ENCODE measurements around the gene CNTN4. TPM values are rescaled to one million over a fixed set of nuclear protein-coding genes. Genes with fewer than 3 reads are reported as not detected.
A peak's percentile ranks its signal among the peaks of the same experiment; 100 is the strongest.

CNTN4 gene
- polyA plus RNA-seq, 4 donors, result 29.0 to 35.1 (median 32.8) TPM

DNA sequence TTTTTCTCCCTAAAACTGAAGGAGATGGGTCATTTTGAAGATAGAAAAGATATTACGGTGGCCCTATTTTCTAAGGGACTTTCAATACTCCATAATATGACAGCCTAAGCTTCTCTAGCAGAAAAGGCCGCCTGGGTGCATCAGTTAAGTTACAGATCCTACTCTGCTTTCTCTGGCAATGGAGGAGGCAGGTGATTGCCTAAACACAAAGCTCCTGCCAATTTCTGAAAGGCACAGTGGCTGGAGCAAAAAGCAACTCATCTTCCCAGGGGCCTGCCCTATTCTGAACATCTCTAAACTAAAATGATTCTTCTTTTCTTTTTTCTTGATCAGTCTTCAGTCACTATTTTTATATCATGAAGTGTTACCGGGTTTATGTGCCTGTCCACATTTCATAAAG is 276.7 kb downstream of the CNTN4 start:
- no peak for DNase-seq (ENCODE audit: low read depth in 4 of 4, low spot score in 3 of 4)

GRCh38 chr3:2377281-2377680 is 278.6 kb downstream of the CNTN4 start:
- no peak for DNase-seq (ENCODE audit: low read depth in 4 of 4, low spot score in 3 of 4)

DNA sequence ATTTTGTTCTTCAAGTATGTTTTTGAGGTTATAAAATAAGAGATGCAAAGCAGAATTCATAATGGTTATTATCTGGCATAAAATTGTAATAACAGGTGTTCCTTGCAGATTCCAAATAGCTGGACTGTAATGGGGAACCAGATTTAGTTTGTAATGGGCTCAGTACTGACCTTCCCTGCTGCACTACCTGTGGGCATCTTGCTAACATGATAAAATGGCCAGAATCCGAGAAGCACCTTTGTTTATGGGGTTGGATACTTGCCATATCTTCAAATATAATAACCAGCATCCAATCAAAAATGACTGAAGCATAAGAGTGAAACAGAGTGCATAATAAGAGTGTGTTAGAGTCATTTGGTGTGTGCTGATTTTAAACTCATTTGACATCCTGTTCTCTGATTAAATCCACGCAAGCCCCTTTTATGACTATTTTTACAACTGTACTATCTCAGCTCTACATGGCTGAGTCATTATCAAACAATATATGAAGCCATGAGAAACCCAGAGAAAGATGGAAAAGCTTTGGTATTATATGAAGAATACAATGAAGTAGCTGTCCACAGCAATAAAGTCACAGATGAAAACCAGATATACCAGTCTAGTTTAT is 292.4 kb downstream of the CNTN4 start:
- DNase-seq (ENCODE audit: low read depth in 4 of 4, low spot score in 3 of 4), result no peak

DNA sequence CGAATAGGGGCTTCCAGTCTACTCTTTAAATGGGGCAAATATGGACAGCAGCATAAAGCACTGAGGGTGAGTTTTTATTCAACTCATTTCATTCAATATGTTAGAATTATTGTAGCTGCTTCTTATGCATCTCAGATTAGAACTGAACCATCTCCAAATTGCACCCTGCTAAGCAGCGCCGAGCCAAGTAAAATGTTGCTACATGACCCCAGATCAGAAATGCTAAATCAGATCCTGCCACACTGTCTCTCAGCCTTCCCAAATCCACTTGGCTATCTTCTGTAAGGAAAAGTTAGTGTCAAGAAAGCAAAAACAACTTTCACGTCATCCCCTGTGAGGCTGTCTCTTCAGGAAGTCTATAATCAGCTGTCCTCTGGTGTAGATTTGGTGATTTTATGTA is 293.2 kb downstream of the CNTN4 start:
- DNase-seq (ENCODE audit: low read depth in 4 of 4, low spot score in 3 of 4), result no peak

DNA sequence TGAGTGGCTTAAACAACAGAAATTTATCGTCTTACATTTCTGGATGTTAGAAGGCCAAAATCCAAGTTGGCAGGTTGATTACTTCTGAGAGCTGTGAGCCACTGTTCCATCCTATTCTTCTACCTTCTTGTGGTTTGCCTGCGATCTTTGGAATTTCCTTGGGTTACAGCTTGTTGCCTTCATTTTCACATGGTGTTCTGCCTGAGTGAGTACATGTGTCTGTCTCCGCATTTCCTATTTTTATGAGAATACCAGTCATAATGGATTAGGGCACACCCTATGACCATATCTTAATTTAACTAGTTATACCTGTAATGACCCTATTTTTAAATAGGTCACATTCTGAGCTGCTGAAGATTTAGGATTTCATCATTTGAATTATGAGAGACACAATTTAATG is 294.3 kb downstream of the CNTN4 start:
- DNase-seq (ENCODE audit: low read depth in 4 of 4, low spot score in 3 of 4), result no peak

DNA sequence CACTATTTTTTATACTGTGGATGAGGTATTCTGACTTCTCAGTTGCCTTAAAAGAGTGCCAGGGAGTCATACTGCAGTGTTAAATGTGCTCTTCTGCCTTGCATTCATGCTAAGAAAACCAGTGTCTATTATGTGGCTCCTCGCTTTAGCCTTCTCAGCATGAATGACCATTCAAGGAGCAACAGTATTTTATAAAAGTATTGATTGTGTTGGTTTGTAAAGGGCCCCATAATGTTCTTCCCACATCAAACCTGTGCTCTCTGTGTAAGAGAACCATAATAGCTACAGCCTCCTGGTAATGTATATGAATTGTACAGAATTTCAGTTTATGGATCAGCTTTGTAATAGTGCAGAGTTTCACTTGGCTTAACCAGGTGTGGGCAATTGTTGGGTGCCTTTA is 316.4 kb downstream of the CNTN4 start:
- DNase-seq (ENCODE audit: low read depth in 4 of 4, low spot score in 3 of 4), result no peak

DNA sequence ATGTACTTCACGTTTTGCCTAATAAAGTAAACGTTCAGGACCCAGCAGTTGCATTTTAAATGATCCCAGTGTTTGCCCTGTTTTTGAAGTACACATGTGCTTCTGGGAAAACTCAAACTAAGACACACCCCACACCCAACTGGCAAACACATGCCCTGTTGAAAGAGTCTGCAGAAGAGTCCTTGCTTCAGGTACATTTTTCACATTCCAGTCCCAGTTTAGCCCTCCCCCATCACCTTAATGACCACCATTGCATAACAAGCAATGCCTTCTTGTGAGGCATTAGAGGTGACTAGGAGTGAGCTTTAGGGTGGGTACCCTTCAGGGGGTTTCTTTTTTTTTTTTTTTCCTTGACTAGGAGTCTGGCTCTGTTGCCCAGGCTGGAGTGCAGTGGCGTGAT is 322.3 kb downstream of the CNTN4 start:
- DNase-seq (ENCODE audit: low read depth in 4 of 4, low spot score in 3 of 4), result no peak

DNA sequence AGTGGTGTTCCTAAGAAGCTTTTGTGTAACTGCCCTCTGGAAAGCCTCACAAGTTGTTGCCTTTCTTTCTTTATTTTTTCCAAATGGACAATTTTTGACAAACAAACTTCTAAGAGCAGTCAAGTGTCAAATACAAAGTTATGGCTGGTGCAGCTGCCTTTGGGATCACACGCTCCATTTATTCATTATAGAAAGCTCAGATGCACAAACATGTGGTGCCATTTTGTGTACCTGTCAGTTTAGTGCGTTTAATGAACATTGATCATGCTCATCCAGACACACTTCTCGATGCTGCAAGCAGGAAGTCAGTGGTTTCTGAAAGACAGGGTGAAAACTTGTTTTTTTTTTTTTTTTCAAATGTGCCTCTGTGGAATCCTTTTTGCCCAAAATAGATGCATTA is 324.5 kb downstream of the CNTN4 start:
- DNase-seq (ENCODE audit: low read depth in 4 of 4, low spot score in 3 of 4), result no peak

GRCh38 chr3:2441558-2441957 is 342.9 kb downstream of the CNTN4 start:
- DNase-seq (ENCODE audit: low read depth in 4 of 4, low spot score in 3 of 4), result no peak

- no peak for DNase-seq (ENCODE audit: low read depth in 4 of 4, low spot score in 3 of 4)
Observed at GRCh38 chr3:2446146-2446545, 347.5 kb downstream of the CNTN4 start.

DNA sequence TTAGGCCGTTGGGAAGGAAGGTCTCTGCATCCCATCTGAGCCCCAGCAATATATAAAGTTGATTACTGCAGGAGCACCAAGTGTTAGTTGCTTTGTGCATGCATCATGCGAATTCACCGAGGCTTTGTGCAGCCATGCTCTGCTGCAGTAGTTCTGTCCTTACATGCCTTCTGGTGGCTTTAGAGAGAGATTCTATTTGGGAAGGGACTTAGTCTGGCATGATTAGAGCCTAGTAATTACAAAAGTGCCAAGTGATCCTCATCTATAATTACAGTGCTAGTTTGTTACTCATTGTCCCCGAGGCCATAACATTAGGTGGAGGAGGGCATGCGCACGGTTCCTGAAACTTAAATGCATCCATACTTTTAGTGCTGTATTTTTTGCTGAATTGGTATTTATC is 353.6 kb downstream of the CNTN4 start:
- DNase-seq (ENCODE audit: low read depth in 4 of 4, low spot score in 3 of 4), result no peak

GRCh38 chr3:2454865-2455264 is 356.2 kb downstream of the CNTN4 start:
- DNase-seq (ENCODE audit: low read depth in 4 of 4, low spot score in 3 of 4), result no peak

- DNase-seq (ENCODE audit: low read depth in 4 of 4, low spot score in 3 of 4), result no peak
Observed at GRCh38 chr3:2456788-2457187, 358.1 kb downstream of the CNTN4 start.

- no peak for DNase-seq (ENCODE audit: low read depth in 4 of 4, low spot score in 3 of 4)
Observed at GRCh38 chr3:2458816-2459215, 360.1 kb downstream of the CNTN4 start.

DNA sequence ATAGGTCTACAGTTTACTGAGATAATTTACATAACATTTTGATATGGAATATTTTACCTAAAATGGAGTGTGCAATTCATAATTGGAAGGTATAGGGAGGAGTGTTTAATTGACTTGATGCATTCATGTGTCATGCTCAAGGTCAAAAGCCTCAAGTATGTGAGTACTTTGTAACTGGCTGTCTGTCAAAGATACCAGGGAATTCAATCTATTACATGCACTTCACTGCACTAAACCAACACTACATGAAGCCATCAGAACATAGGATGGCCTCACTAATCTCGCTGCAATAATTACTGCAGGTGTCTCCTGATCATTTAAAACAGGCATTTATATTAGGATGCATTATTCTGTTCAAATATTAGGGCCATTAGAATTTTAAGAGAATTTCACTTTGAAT is 367.2 kb downstream of the CNTN4 start:
- no peak for DNase-seq (ENCODE audit: low read depth in 4 of 4, low spot score in 3 of 4)

DNA sequence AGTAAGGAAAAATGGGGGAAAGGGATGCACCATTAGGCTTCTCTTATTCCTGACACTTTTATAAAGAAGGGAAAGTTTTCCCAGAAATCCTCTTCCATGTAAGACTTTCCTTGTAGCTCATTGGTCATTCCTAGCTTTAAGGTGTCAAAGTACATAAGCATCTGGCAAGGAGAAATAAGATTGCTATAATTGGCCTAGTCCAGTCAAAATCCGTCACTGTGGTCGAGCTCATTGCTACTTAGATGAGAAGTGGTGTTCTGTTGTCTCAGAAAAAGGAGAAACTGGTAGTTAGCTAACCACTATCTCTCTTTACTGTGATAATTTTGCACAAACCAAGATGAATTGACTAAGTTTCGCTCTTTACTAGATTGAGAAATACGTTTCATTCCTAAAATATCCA is 370.1 kb downstream of the CNTN4 start:
- no peak for DNase-seq (ENCODE audit: low read depth in 4 of 4, low spot score in 3 of 4)

- no peak for DNase-seq (ENCODE audit: low read depth in 4 of 4, low spot score in 3 of 4)
Observed at GRCh38 chr3:2476996-2477395, 378.3 kb downstream of the CNTN4 start.

DNA sequence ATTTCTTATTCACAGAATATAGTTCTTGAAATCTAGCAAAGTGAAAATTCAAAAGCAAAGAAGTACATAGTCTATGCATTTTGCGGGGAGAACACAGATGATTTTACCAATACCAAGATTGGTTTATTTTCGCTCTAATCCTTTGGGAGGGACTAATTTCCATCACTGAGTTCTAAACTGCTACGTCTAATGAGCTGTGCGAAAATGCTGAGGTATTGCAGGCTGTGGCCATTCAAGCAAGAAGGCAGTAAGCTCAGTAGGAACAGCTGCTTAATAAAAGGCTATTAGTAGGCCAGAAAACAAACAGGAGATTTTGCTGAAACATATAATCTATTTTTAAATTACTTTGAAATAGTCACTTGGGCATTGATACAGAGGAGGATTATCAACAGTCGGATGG is 379.0 kb downstream of the CNTN4 start:
- peak in 1 of 4 donors; percentile 1 for DNase-seq (ENCODE audit: low read depth in 4 of 4, low spot score in 3 of 4)

GRCh38 chr3:2484162-2485026 is 385.7 kb downstream of the CNTN4 start:
- no peak for DNase-seq (ENCODE audit: low read depth in 4 of 4, low spot score in 3 of 4)

GRCh38 chr3:2485027-2485375 is 386.3 kb downstream of the CNTN4 start:
- no peak for DNase-seq (ENCODE audit: low read depth in 4 of 4, low spot score in 3 of 4)

GRCh38 chr3:2495746-2496145 is 397.1 kb downstream of the CNTN4 start:
- no peak for DNase-seq (ENCODE audit: low read depth in 4 of 4, low spot score in 3 of 4)

- no peak for DNase-seq (ENCODE audit: low read depth in 4 of 4, low spot score in 3 of 4)
Observed at GRCh38 chr3:2504912-2505311, 406.2 kb downstream of the CNTN4 start.
